ENCODE data around the gene C17orf100. TPM values are rescaled to one million over a fixed set of nuclear protein-coding genes. Genes with fewer than 3 reads are reported as not detected.
"Not testable (repeated sequence)": the region's sequence is repeated elsewhere in the genome, so short reads cannot be mapped to it uniquely, and the experiment has no call there.

C17orf100 gene
- total RNA-seq, 2 experiments from 2014 or later, result 2.4 to 5.2 TPM

GRCh38 chr17:6656797-6657632 is 5.5 kb downstream of the C17orf100 start:
- DNase-seq (ENCODE audit: low spot score), result peak; percentile 84
- peaks cover 14% of the 10 kb centered on the region for H3K36me3 ChIP-seq (ENCODE audit: insufficient read depth, low read length)
- H3K79me2 ChIP-seq (ENCODE audit: insufficient read depth, low read depth, low read length); BruUV-seq (replicated peaks); intact Hi-C loops (cut with micrococcal nuclease; ENCODE audit: unreplicated experiment); POLR2A ChIA-PET; H3K9me3 ChIP-seq (ENCODE audit: low read length); H4K20me1 ChIP-seq (ENCODE audit: insufficient read depth, low read length); H3K9me2 ChIP-seq (ENCODE audit: insufficient read depth, low read length): not testable (repeated sequence)
- CTCF ChIA-PET (ENCODE audit: unreplicated experiment), result interaction anchor here (0.5 kb wide), 1 partner anchor 774 kb away, joined by 3 read pairs; no protein-coding TSS in a partner anchor
- H3K4me3 ChIP-seq (ENCODE audit: low read depth, low read length, poor library complexity, severe bottlenecking), result peak overlapping the region; percentile 81
- peak overlapping the region; percentile 59; the same call in 1 of the 2 replicates for H2AFZ ChIP-seq (ENCODE audit: low read length)
- peaks cover 47% of the 10 kb centered on the region for H3K4me1 ChIP-seq (ENCODE audit: insufficient read depth, low read length, poor library complexity, severe bottlenecking)
- peak overlapping the region; percentile 84 for H3K4me2 ChIP-seq (ENCODE audit: low read length)
- peak overlapping the region; percentile 52 for H3K27ac ChIP-seq (ENCODE audit: low read depth, low read length, poor library complexity, severe bottlenecking)
- peak; percentile 33; the same call in 1 of the 2 replicates for TF ChIP-seq CTCF (conservative IDR thresholded peaks at IDR 0.05; ENCODE audit: low read length)

- BruUV-seq (replicated peaks), result TSS peak; percentile 34
- Histone ChIP-seq H3K4me1 (ENCODE audit: insufficient read depth, low read length, poor library complexity, severe bottlenecking) (peaks cover 47% of the 10 kb centered on the region), H4K20me1 (ENCODE audit: insufficient read depth, low read length) (no peaks in the 10 kb centered on the region), H3K9me2 (ENCODE audit: insufficient read depth, low read length) (no peaks in the 10 kb centered on the region), H2AFZ (ENCODE audit: low read length) (peak overlapping the region; percentile 59; the same call in 1 of the 2 replicates), H3K36me3 (ENCODE audit: insufficient read depth, low read length) (peaks cover 14% of the 10 kb centered on the region), H3K4me3 (ENCODE audit: low read depth, low read length, poor library complexity, severe bottlenecking) (peak overlapping the region; percentile 81), H3K9me3 (ENCODE audit: low read length) (no peaks in the 10 kb centered on the region), H3K4me2 (ENCODE audit: low read length) (peak overlapping the region; percentile 84), H3K27ac (ENCODE audit: low read depth, low read length, poor library complexity, severe bottlenecking) (peak overlapping the region; percentile 52), H3K79me2 (ENCODE audit: insufficient read depth, low read depth, low read length) (peaks cover 4% of the 10 kb centered on the region; the same call in 1 of the 2 replicates)
- ChIA-PET CTCF (ENCODE audit: unreplicated experiment) (interaction anchor here (0.5 kb wide), 1 partner anchor 773 kb away, joined by 3 read pairs; no protein-coding TSS in a partner anchor), POLR2A (no interaction called here)
- DNase-seq (ENCODE audit: low spot score), result peak; percentile 21
- TF ChIP-seq CTCF (conservative IDR thresholded peaks at IDR 0.05; ENCODE audit: low read length) (no peak), EZH2phosphoT487 (IDR thresholded peaks at IDR 0.05; ENCODE audit: borderline replicate concordance, low read depth, low read length) (no peak)
- intact Hi-C loops (cut with micrococcal nuclease; ENCODE audit: unreplicated experiment), result no loop called here
These were observed 6.2 kb downstream of the C17orf100 start for GRCh38 chr17:6657633-6658287.

GRCh38 chr17:6658411-6658810 is 6.8 kb downstream of the C17orf100 start:
- H3K9me2 ChIP-seq (ENCODE audit: insufficient read depth, low read length); H3K79me2 ChIP-seq (ENCODE audit: insufficient read depth, low read depth, low read length); H3K27ac ChIP-seq (ENCODE audit: low read depth, low read length, poor library complexity, severe bottlenecking); intact Hi-C loops (cut with micrococcal nuclease; ENCODE audit: unreplicated experiment); H4K20me1 ChIP-seq (ENCODE audit: insufficient read depth, low read length); H3K9me3 ChIP-seq (ENCODE audit: low read length); DNase-seq (ENCODE audit: low spot score); CTCF ChIA-PET (ENCODE audit: unreplicated experiment); BruUV-seq (replicated peaks); H2AFZ ChIP-seq (ENCODE audit: low read length); POLR2A ChIA-PET: not testable (repeated sequence)
- H3K36me3 ChIP-seq (ENCODE audit: insufficient read depth, low read length), result peaks cover 15% of the 10 kb centered on the region
- H3K4me1 ChIP-seq (ENCODE audit: insufficient read depth, low read length, poor library complexity, severe bottlenecking), result peaks cover 43% of the 10 kb centered on the region
- H3K4me2 ChIP-seq (ENCODE audit: low read length), result peak overlapping the region; percentile 84
- H3K4me3 ChIP-seq (ENCODE audit: low read depth, low read length, poor library complexity, severe bottlenecking), result peak overlapping the region; percentile 81
